Measurements from ENCODE around the gene KLF11. TPM values are rescaled to one million over a fixed set of nuclear protein-coding genes. Genes with fewer than 3 reads are reported as not detected.

KLF11 gene
- total and polyA plus RNA-seq, 8 donors, result 4.1 to 21.6 (median 12.0) TPM

DNA sequence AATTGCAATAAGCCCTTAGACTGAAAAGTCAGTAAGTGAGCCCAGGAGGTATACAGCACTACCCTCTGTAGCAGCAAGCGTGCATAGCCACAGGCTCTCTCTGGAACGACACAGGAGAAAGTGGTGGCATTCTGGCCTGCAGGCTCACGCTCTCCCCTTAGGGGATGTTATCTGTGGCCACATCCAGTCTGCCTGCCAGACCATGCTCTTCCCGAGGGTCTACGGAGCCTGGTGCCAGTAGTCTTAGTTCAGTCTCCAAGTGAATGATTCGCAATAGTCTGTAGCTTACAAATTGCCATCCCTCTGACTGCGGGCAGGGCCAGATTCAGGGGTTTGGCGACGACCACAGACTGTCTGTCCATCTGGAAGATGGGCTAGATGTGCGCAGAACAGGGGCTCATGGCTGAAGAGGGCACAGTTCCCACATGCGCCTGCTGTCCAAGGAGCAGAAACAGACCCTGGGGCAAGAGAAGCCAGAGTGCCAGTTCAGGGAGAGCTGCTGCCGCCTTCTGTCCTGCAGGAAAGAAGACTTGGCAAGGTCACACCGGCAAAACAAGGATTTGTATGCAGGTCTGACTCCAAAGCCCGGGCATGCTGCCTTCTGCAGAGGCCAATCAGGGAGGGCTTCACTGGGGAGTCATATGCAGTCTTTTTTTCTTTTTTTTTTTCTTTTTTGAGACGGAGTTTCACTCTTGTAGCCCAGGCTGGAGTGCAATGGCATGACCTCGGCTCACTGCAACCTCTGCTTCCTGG is 3.5 kb upstream of the KLF11 start:
- intact Hi-C loops (cut with DNase I; ENCODE audit: low total_unique reads), result no loop called here
- peak in 1 of 2 donors; percentile 82 for DNase-seq
- Histone ChIP-seq H3K27me3 (no peaks in the 10 kb centered on the region), H3K4me1 (peaks cover 42 to 87% (median 75%) of the 10 kb centered on the region in 4 donors), H3K27ac (peak overlapping the region; percentile 2 to 99 (median 92)), H3K9me3 (no peaks in the 10 kb centered on the region), H3K36me3 (no peaks in the 10 kb centered on the region), H3K4me3 (no peak overlapping the region)
- whole genome bisulfite sequencing, 5 donors, result 65 to 73% (median 70%) methylated on average over 12 to 16 of the region's 16 CpGs
- TF ChIP-seq, protein P1, sequence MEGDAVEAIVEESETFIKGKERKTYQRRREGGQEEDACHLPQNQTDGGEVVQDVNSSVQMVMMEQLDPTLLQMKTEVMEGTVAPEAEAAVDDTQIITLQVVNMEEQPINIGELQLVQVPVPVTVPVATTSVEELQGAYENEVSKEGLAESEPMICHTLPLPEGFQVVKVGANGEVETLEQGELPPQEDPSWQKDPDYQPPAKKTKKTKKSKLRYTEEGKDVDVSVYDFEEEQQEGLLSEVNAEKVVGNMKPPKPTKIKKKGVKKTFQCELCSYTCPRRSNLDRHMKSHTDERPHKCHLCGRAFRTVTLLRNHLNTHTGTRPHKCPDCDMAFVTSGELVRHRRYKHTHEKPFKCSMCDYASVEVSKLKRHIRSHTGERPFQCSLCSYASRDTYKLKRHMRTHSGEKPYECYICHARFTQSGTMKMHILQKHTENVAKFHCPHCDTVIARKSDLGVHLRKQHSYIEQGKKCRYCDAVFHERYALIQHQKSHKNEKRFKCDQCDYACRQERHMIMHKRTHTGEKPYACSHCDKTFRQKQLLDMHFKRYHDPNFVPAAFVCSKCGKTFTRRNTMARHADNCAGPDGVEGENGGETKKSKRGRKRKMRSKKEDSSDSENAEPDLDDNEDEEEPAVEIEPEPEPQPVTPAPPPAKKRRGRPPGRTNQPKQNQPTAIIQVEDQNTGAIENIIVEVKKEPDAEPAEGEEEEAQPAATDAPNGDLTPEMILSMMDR (IDR thresholded peaks at IDR 0.05), result peak in 1 of 7 experiments; percentile 21
- no peak for TF ChIP-seq POLR2AphosphoS5 (IDR thresholded peaks at IDR 0.05)

DNA sequence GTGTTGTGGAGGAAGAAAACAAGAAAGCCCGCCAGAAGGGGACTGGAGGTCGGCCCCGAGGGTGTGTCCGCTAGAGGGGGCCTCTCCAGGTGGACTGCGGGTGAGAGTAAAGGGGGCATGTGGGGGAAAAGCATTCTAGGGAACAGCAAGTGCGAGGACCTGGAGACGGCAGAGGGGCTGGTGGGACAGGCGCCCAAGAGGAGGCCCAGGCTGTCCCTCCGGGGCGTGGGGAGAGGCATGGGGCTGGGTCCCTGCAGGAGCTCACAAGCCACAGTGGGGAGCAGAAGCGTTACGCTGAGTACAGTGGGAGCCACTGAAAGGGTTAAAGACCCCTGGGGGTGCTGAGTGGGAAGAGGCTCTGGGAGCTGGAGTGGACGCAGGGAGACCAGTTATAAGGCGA is 1.6 kb upstream of the KLF11 start:
- peaks cover 44 to 87% (median 77%) of the 10 kb centered on the region in 4 donors for H3K4me1 ChIP-seq
- TF ChIP-seq EP300 (IDR thresholded peaks at IDR 0.05) (no peak), POLR2A (IDR thresholded peaks at IDR 0.05) (no peak), POLR2AphosphoS5 (IDR thresholded peaks at IDR 0.05) (no peak)
- TF ChIP-seq, protein P1 (IDR thresholded peaks at IDR 0.05), result no peak
- H3K4me3 ChIP-seq, result peak overlapping the region in 1 of 4 donors; percentile 46
- intact Hi-C loops (cut with DNase I; ENCODE audit: low total_unique reads), result no loop called here
- H3K9me3 ChIP-seq, result no peaks in the 10 kb centered on the region
- no peaks in the 10 kb centered on the region for H3K27me3 ChIP-seq
- DNase-seq, result no peak
- peak overlapping the region; percentile 92 to 99 (median 92) for H3K27ac ChIP-seq
- H3K36me3 ChIP-seq, result peaks cover 0 to 9% (median 8%) of the 10 kb centered on the region in 4 donors
- WGBS, 5 donors, result 87 to 96% (median 89%) methylated on average over 14 of the region's 14 CpGs

DNA sequence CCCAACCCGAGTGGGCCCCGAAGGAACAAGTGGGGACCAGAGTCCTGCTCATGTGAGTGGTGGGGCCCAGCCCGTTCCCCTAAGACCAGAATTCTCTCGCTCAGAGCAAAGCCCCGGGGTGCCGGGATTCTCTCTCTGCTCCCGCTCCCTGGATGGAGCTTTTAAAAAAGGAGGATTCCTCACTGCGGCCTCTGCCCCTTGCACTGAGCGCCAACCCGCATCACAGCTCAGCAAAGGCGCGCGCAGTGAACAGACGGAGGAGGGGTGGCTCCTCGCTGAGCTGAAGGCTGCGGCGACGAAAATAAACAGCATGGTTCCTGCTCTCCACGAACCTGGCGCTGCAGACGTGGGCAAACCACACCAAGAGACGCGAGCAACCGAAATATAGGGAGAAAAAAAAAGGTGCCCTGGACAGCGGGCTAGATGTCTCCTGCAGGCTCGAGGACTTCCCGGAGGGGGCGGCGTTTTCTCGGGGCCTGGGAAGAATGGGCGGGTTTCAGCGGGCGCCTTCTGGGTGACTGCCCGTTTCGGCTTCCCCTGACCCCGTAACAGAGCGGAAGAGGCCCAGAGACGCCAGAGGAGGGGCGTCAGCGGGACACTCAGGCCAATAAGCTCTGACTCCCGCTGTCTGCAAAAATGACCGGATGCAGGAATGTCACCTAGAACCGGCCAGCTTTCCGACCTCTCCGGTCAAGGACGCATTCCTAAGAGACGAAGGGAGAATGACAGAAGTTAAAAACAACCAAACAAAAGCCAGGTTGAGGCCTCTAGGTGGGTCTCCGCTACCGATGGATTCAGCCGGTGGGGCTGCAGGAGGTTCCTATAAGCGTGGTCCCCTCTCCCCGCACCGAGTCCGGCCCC is 819 bp upstream of the KLF11 start:
- peak overlapping the region; percentile 92 to 99 (median 92) for H3K27ac ChIP-seq
- H3K36me3 ChIP-seq, result peaks cover 8 to 17% (median 16%) of the 10 kb centered on the region in 4 donors
- WGBS, 5 donors, result 16 to 25% (median 18%) methylated on average over 50 to 54 of the region's 54 CpGs
- intact Hi-C loops (cut with DNase I; ENCODE audit: low total_unique reads), result no loop called here
- peaks cover 42 to 87% (median 77%) of the 10 kb centered on the region in 4 donors for H3K4me1 ChIP-seq
- H3K9me3 ChIP-seq, result no peaks in the 10 kb centered on the region
- DNase-seq, result peak; percentile 74 to 92
- TF ChIP-seq, protein P1 (IDR thresholded peaks at IDR 0.05), result peak in 2 of 7 experiments; percentile 16 to 35
- TF ChIP-seq POLR2A (IDR thresholded peaks at IDR 0.05) (peak in 1 of 4 donors; percentile 12), EP300 (IDR thresholded peaks at IDR 0.05) (no peak), POLR2AphosphoS5 (IDR thresholded peaks at IDR 0.05) (peak; percentile 45 to 64 (median 62))
- H3K4me3 ChIP-seq, result peak overlapping the region; percentile 34 to 51 (median 48)
- H3K27me3 ChIP-seq, result no peaks in the 10 kb centered on the region

DNA sequence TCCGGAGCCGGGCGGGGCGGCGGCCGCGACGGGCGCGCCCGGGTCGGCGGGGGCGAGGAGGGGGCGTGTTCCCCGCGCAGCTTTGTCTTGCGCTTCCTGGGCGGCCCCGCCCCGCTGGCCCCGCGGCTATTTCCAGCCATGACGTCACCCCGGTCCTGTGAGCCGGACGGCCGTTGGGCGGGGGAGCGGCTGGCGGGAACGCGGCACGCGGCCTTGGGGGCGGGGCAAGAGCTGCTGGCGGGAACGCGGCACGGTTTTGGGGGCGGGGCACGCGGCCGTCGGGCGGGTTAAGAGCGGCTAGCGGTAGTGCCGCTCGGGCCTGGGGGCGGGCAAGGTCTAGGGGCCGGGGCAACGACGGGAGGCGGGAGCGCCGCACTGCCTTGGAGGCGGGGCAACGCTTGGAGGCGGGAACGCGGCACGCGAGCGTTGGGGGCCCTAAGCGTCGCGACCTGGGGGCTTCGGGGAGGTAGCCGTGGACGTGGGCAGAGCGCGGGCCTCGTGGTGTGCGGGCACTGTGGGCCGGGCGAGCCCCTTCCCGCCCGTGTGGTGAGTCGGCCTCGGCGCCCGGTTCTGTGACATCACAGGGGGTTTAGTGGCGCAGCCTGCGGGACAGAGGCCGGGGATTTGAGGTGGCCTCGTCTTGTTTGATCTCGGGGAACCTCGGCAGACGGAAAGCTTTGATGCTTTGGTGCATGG is 704 bp downstream of the KLF11 start:
- intact Hi-C loops (cut with DNase I; ENCODE audit: low total_unique reads), result no loop called here
- WGBS, 5 donors, result 0 to 12% (median 10%) methylated on average over 10 to 87 of the region's 90 CpGs
- peaks cover 19 to 30% (median 30%) of the 10 kb centered on the region in 4 donors for H3K36me3 ChIP-seq
- H3K27me3 ChIP-seq, result no peaks in the 10 kb centered on the region
- TF ChIP-seq POLR2A (IDR thresholded peaks at IDR 0.05) (no peak), POLR2AphosphoS5 (IDR thresholded peaks at IDR 0.05) (peak; percentile 51 to 82 (median 59))
- DNase-seq, result peak; percentile 99
- H3K4me3 ChIP-seq, result peak overlapping the region; percentile 52 to 67 (median 58)
- no peaks in the 10 kb centered on the region for H3K9me3 ChIP-seq
- H3K27ac ChIP-seq, result peak overlapping the region; percentile 92 to 100 (median 99)
- H3K4me1 ChIP-seq, result peaks cover 51 to 87% (median 84%) of the 10 kb centered on the region in 4 donors

Data from stomach (tissue), 9 donors.